Neutrophil (primary cell): ENCODE measurements around the gene TNFRSF14.

ENCODE experiments used
- H3K27ac ChIP-seq: fragments of 200-600 bp; sonication (generic); 2 replicates; pipeline ENCODE4 v1.5.1; 2016; ENCODE audit warnings: mild to moderate bottlenecking, moderate library complexity
- H3K27me3 ChIP-seq: fragments of 200-600 bp; sonication (generic); 2 replicates; pipeline ENCODE4 v1.6.0; 2016; ENCODE audit warnings: mild to moderate bottlenecking
- H3K36me3 ChIP-seq: fragments of 200-600 bp; sonication (generic); 2 replicates; pipeline ENCODE4 v1.5.1; 2017
- H3K4me1 ChIP-seq, 2 experiments: fragments of 200-600 bp in 1 of 2; sonication (generic) in 1 of 2; 1 replicate in 1 of 2; 2 replicates in 1 of 2; pipeline versions ENCODE4 v1.5.1 to v1.6.1; 2013 to 2016; ENCODE audit warnings: low read depth in 1 of 2, low read length in 1 of 2, mild to moderate bottlenecking in 1 of 2, moderate library complexity in 1 of 2; ENCODE audit not compliant: control insufficient read depth in 1 of 2, insufficient read depth in 1 of 2
- H3K4me3 ChIP-seq, 2 experiments: fragments of 200-600 bp in 1 of 2; sonication (generic) in 1 of 2; 1 replicate in 1 of 2; 2 replicates in 1 of 2; pipeline ENCODE4 v1.5.1; 2013 to 2016; ENCODE audit warnings: low read depth in 1 of 2, low read length in 1 of 2, mild to moderate bottlenecking in 1 of 2, moderate library complexity in 1 of 2
- H3K9me3 ChIP-seq: fragments of 200-600 bp; sonication (generic); 2 replicates; pipeline ENCODE4 v1.5.1; 2016
- CTCF ChIP-seq: fragments of 200-600 bp; sonication (generic); IDR thresholded peaks from 2 replicates; pipeline ENCODE4 v1.5.1; 2016; ENCODE audit warnings: antibody characterized with exemption

TNFRSF14 gene

GRCh38 chr1:2530513-2531361, 25.4 kb upstream of the TNFRSF14 start:
- Histone ChIP-seq H3K27me3 (peaks cover 91% of the 10 kb centered on the region), H3K27ac (no peak overlapping the region)

GRCh38 chr1:2532485-2533160, 23.5 kb upstream of the TNFRSF14 start:
- Histone ChIP-seq H3K27me3 (peaks cover 99% of the 10 kb centered on the region), H3K4me3 (no peak overlapping the region), H3K36me3 (no peaks in the 10 kb centered on the region), H3K27ac (no peak overlapping the region), H3K9me3 (no peaks in the 10 kb centered on the region), H3K4me1 (peaks cover 0 to 10% of the 10 kb centered on the region in 2 experiments)
- no peak for TF ChIP-seq CTCF

More at GRCh38 chr1:2530513-2531361, 25.4 kb upstream of the TNFRSF14 start:
- no peaks in the 10 kb centered on the region for H3K9me3 ChIP-seq
- TF ChIP-seq CTCF: no peak
- H3K4me1 ChIP-seq: peaks cover 7 to 22% of the 10 kb centered on the region in 2 experiments
- no peak overlapping the region for H3K4me3 ChIP-seq
- no peaks in the 10 kb centered on the region for H3K36me3 ChIP-seq

- Histone ChIP-seq H3K4me1 (peaks cover 0 to 10% of the 10 kb centered on the region in 2 experiments), H3K9me3 (no peaks in the 10 kb centered on the region), H3K36me3 (no peaks in the 10 kb centered on the region), H3K27me3 (peaks cover 99% of the 10 kb centered on the region), H3K4me3 (no peak overlapping the region), H3K27ac (no peak overlapping the region)
- no peak for TF ChIP-seq CTCF
Measured at GRCh38 chr1:2533365-2533764, 22.8 kb upstream of the TNFRSF14 start.

- H3K4me3 ChIP-seq: no peak overlapping the region
- H3K27me3 ChIP-seq: peaks cover 99% of the 10 kb centered on the region
- no peak for TF ChIP-seq CTCF
- peaks cover 0 to 10% of the 10 kb centered on the region in 2 experiments for H3K4me1 ChIP-seq
- H3K36me3 ChIP-seq: no peaks in the 10 kb centered on the region
- no peaks in the 10 kb centered on the region for H3K9me3 ChIP-seq
- no peak overlapping the region for H3K27ac ChIP-seq
Measured at GRCh38 chr1:2534315-2534686, 21.9 kb upstream of the TNFRSF14 start.

- Histone ChIP-seq H3K27ac (no peak overlapping the region), H3K27me3 (peaks cover 99% of the 10 kb centered on the region), H3K36me3 (no peaks in the 10 kb centered on the region), H3K4me3 (no peak overlapping the region), H3K4me1 (peaks cover 0 to 7% of the 10 kb centered on the region in 2 experiments), H3K9me3 (no peaks in the 10 kb centered on the region)
- no peak for TF ChIP-seq CTCF
Measured at GRCh38 chr1:2534687-2535441, 21.3 kb upstream of the TNFRSF14 start.
